Dedifferentiated amniotic fluid mesenchymal stem cell (primary cell): ENCODE data around the gene KBTBD4.

Experiments used
- DNase-seq: peaks from one replicate; pipeline ENCODE4 v3.0.0-alpha.2; 2016; ENCODE audit errors: extremely low spot score

Gene KBTBD4

GRCh38 chr11:47578524-47579494 is at the start of gene KBTBD4, which contains the start of gene NDUFS3:
TSS of gene KBTBD4 (minus strand) at chr11:47578970. CDS start at chr11:47578951, 19 bp downstream.
TSS of gene NDUFS3 (plus strand) at chr11:47579074. CDS start at chr11:47579092, 18 bp downstream.
- DNase-seq: peak; percentile 91

- DNase-seq: no peak
Measured at GRCh38 chr11:47628026-47628425, 49.3 kb upstream of the KBTBD4 start.

GRCh38 chr11:47626234-47626633 is 47.5 kb upstream of the KBTBD4 start:
- no peak for DNase-seq

- DNase-seq: no peak
Measured at GRCh38 chr11:47620836-47621378, 42.1 kb upstream of the KBTBD4 start.

GRCh38 chr11:47617417-47617809 is 38.6 kb upstream of the KBTBD4 start:
- peak; percentile 69 for DNase-seq

- DNase-seq: peak; percentile 84
Measured at GRCh38 chr11:47616726-47617416, 38.1 kb upstream of the KBTBD4 start.

GRCh38 chr11:47615249-47615648 is 36.5 kb upstream of the KBTBD4 start:
- no peak for DNase-seq

GRCh38 chr11:47611348-47611794 is 32.6 kb upstream of the KBTBD4 start:
- no peak for DNase-seq

- DNase-seq: no peak
Measured at GRCh38 chr11:47609675-47610074, 30.9 kb upstream of the KBTBD4 start.

GRCh38 chr11:47607380-47607779 is 28.6 kb upstream of the KBTBD4 start:
- DNase-seq: peak; percentile 70

GRCh38 chr11:47606731-47607130 is 28.0 kb upstream of the KBTBD4 start:
- DNase-seq: no peak

- no peak for DNase-seq
Measured at GRCh38 chr11:47605921-47606320, 27.2 kb upstream of the KBTBD4 start.

- no peak for DNase-seq
Measured at GRCh38 chr11:47603295-47603694, 24.5 kb upstream of the KBTBD4 start.

GRCh38 chr11:47599902-47600301 is 21.1 kb upstream of the KBTBD4 start:
- DNase-seq: no peak

- no peak for DNase-seq
Measured at GRCh38 chr11:47595967-47596366, 17.2 kb upstream of the KBTBD4 start.

- DNase-seq: no peak
Measured at GRCh38 chr11:47595029-47595428, 16.3 kb upstream of the KBTBD4 start.

GRCh38 chr11:47593934-47594855 is 15.4 kb upstream of the KBTBD4 start, which contains the start of gene C1QTNF4:
TSS of gene C1QTNF4 (minus strand) at chr11:47594411. CDS start at chr11:47590810, 3,601 bp downstream.
- DNase-seq: no peak

- DNase-seq: no peak
Measured at GRCh38 chr11:47593492-47593933, 14.7 kb upstream of the KBTBD4 start.

GRCh38 chr11:47592970-47593369 is 14.2 kb upstream of the KBTBD4 start:
- DNase-seq: no peak

GRCh38 chr11:47592251-47592650 is 13.5 kb upstream of the KBTBD4 start:
- DNase-seq: no peak

GRCh38 chr11:47591764-47592163 is 13.0 kb upstream of the KBTBD4 start:
- no peak for DNase-seq
